DMS153 treated with DMSO at 0.1 percent for 48 hours (cell line): ENCODE data around the gene MBD3L4.
"Not testable (repeated sequence)": the region's sequence is repeated elsewhere in the genome, so short reads cannot be mapped to it uniquely, and the experiment has no call there.

Source experiments
- DNase-seq: peaks from one replicate; lab custom pipeline; 2025; ENCODE audit not compliant: unreplicated experiment; lab: John Stamatoyannopoulos, UW

Gene MBD3L4

DNA sequence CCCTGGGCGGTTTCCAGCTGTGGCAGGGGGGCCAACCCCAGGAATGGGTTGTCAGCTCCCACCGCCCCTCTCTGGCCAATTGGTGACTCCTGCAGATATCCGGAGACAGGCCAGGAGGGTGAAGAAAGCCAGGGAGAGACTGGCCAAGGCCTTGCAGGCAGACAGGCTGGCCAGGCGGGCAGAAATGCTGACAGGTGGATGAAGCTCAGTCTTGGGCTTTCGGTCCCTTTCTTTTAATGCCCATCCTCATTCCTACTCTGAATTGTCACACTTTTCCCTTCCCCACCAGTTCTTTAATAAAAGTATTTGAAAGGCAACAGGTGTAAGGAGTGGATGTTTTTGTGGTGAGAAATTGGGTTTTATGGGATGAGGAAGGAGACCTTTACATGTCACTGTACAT is 11.4 kb upstream of the MBD3L4 start:
- DNase-seq, result not testable (repeated sequence)

DNA sequence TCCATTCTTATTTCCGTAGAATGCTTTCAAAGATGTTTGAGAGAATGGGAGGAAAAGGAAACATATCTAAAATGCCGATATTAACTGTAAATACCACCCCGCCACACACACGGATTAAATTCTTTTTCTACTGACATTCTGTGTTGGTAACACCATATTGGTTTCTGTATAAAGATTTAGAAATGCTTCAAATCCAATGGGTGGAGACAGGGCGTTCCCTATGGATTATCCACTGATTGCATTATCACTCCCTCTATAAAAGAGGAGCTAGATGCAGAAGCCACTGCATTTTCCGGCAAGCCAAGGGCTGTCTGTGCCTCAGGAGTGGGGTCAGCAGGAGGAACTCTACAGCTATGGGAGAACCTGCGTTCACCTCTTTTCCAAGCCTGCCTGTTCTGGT is 9.0 kb upstream of the MBD3L4 start, which contains the start of gene MBD3L2:
MBD3L2 (plus strand) TSS at position 301 of the 400 bp plus-strand sequence; CDS start at position 354, 53 bp downstream.
- not testable (repeated sequence) for DNase-seq

DNA sequence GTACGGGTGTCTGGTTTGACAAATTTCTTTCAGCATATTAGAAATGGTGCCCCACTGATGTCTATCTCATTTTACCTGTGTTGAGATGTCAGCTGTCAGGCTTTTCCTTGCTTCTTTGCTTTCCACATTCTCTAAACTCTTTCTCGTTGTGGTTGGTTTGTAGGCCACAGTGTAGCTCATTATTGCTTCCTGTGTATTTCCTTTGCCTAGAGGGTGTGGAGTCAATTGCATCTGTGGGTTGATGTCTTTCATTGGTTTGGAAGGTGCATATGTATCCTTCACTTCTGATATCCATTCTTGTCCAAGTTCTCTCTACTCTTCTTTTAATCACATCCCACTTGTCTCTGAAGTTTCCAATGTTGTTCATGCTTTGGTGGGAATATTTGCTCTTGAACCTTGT is 1.6 kb upstream of the MBD3L4 start:
- DNase-seq, result not testable (repeated sequence)

DNA sequence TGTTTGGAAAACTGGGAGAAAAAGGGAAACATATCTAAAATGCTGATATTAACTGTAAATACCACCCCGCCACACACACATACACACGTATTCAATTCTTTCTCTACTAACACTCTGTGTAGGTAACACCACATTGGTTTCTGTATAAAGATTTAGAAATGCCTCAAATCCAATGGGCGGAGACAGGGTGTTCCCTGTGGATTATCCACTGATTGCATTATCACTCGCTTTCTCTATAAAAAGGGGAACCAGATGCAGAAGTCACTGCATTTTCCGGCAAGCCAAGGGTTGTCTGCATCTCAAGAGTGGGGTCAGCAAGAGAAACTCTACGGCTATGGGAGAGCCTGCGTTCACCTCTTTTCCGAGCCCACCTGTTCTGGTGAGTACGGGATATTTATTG is 9.7 kb downstream of the MBD3L4 start, which contains the start of gene MBD3L5:
MBD3L5 (plus strand) TSS at position 301 of the 400 bp plus-strand sequence; CDS start at position 335, 34 bp downstream.
- DNase-seq, result not testable (repeated sequence)

DNA sequence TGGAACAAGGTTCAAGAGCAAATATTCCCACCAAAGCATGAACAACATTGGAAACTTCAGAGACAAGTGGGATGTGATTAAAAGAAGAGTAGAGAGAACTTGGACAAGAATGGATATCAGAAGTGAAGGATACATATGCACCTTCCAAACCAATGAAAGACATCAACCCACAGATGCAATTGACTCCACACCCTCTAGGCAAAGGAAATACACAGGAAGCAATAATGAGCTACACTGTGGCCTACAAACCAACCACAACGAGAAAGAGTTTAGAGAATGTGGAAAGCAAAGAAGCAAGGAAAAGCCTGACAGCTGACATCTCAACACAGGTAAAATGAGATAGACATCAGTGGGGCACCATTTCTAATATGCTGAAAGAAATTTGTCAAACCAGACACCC is 11.2 kb downstream of the MBD3L4 start:
- not testable (repeated sequence) for DNase-seq

DNA sequence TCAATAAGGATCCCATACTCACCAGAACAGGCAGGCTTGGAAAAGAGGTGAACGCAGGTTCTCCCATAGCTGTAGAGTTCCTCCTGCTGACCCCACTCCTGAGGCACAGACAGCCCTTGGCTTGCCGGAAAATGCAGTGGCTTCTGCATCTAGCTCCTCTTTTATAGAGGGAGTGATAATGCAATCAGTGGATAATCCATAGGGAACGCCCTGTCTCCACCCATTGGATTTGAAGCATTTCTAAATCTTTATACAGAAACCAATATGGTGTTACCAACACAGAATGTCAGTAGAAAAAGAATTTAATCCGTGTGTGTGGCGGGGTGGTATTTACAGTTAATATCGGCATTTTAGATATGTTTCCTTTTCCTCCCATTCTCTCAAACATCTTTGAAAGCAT is 18.6 kb downstream of the MBD3L4 start, which contains the start of gene MBD3L2B:
MBD3L2B (minus strand) TSS at position 101 of the 400 bp plus-strand sequence; CDS start at position 67, 34 bp downstream.
- not testable (repeated sequence) for DNase-seq

DNA sequence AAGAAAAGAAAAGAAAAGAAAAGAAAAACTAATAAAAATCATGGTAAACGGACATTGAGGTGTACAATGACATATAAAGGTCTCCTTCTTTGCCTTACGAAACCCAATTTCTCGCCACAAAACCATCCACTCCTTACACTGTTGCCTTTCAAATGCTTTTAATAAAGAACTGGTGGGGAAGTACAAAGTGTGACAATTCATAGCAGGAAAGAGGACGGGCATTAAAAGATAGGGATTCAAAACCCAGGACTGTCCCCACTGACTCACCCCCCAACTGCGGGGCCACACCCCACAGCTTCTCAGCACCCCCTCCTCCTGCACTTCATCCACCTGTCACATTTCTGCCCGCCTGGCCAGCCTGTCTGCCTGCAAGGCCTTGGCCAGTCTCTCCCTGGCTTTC is 21.2 kb downstream of the MBD3L4 start:
- no peak for DNase-seq

DNA sequence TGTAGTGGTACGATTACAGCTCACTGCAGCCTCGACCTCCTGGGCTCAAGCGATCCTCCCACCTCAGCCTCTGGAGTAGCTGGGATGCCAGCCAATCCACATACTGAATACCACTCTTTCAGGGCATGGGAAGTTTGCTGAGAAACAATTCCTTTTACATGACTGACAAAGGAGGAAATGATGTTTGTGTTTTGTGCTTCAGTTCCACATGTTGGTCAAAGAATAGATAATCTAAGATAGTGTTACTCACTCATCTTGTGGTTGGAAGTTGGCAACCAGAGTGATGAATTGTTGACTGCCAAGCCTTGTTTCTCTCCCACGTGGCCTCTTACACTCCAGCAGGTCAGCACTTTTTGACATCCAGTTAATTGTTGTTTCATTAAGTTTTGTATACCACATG is 26.3 kb downstream of the MBD3L4 start:
- DNase-seq, result no peak

DNA sequence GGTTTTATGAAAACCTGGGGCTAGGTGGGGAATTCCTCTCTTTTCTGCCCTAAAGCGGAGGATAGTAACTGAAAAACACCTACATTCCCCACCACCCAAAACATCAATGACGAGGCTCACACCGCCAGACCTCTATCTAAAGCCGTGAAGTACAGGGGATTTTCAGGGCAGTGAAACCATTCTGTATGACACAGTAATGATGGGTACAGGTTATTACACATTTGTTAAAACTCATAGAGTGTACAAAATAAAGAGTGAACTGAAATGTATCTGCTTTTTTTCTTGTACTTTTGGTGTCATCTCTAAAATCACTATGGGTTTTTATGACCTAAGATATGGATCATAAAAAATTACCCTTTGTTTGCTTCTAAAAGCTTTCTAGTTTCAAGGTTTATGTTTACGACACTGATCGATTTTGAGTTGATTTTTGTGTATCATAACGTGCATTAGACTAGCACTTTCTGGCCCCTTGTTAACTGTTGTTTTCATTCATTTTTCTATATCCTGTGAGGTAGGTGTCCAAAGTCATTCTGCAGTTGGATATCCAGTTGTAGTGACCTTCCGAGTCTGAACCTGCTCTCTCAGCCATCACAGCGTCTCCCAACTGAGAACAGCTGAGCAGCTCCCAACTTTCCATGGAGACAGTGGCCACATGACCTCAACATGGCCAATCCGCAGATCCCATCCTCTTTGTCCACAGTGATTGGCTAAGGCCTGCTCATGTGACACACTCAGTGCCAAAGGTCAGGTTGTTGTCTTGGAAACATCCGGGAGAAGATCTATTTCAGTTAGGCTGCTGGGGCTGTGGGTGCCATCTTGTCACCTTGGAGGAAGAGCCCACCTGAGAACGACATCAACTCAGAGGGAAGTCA is 29.0 kb downstream of the MBD3L4 start:
- no peak for DNase-seq

DNA sequence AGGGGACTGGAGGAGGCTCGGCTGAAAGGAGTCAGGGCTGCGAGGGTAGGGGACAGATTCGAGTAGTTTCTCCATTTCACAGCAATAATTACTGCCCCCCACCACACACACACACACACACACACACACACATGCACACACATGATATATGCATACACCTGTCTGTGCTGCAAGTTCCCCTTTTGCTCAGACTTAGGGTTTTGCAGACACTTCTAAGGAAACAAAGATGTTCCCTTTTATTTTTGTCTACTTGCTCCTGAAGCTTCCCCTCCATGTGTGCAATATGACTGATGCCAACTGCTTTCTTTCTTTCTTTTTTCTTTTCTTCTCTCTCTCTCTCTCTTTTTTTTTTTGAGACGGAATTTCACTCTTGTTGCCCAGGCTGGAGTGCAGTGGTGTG is 32.1 kb downstream of the MBD3L4 start:
- DNase-seq, result no peak

DNA sequence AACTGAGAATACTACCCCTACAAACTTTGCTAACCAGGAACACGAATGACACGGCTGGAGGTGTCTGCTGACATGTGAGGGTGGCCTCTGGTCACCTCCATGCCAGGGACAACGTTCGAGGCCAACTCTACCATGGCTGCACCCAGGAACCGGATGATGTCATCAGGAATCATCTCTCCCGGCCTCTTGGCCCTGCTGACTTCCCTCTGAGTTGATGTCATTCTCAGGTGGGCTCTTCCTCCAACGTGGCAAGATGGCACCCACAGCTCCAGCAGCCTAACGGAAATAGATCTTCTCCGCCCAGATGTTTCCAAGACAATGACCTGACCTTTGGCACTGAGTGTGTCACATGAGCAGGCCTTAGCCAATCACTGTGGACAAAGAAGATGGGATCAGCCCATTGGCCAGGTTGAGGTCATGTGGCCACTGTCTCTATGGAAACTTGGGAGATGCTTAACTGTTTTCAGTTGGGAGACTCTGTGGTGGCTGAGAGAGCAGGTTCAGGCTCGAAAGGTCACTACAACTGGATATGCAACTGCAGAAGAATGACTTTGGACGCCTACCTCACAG is 33.8 kb downstream of the MBD3L4 start:
- no peak for DNase-seq

DNA sequence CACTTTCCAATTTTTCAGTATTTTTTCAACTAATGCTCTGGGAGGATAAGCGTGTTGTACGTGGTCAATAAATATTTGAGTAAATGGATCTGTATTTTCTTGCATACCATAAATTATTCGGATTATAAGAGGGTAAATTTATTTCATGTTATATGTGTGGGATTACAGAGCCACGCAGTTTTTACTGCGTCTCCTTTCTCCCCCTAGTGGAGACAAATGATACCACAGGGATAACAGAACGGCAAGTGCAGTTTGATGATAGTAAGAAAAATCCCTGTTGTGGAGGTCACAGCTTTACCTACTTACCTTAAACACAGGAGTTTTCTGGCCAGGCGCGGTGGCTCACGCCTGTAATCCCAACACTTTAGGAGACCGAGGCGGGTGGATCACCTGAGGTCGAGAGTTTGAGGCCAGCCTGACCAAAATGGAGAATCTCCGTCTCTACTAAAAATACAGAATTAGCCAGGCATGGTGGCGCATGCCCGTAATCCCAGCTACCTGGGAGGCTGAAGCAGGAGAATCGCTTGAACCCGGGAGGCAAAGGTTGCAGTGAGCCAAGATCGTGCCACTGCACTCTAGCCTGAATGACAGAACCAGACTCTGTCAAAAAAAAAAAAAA is 35.6 kb downstream of the MBD3L4 start:
- no peak for DNase-seq

DNA sequence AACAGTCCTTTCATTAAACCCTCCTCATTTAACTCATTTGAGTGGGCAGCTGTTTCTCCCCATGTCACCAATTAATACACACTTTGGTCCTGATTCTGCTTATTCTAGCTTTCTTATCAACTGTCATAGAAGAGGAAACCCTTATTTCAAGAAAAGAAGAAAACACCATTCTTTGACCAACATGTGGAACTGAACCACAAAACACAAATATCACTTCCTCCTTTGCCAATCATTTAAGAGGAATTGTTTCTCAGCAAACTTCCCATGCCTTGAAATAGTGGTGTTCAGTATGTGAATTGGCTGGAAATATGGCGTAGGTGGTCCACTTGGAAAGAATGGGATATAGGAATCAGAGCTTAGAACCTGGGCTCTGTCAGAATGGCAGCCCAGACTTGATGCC is 39.2 kb downstream of the MBD3L4 start:
- DNase-seq, result no peak

DNA sequence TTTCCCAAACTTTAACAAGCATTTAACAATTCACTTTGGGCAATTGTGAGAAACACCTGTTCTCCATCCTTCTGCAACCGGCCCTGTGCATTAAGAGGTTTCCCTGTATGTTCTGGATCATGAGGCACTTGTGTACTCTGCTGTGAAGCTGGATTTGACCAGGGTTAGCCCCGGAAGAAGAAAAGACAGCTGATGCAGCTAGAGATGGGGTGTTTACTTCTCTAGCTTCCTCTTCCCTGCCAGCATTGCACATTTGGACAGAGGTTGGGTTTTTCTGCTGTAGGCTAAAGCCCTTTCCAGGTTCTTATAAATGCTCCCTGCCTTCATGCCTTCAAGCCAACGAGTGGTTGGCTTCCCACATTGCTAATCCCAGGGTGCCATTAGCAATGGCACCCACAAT is 39.6 kb downstream of the MBD3L4 start:
- DNase-seq, result no peak

DNA sequence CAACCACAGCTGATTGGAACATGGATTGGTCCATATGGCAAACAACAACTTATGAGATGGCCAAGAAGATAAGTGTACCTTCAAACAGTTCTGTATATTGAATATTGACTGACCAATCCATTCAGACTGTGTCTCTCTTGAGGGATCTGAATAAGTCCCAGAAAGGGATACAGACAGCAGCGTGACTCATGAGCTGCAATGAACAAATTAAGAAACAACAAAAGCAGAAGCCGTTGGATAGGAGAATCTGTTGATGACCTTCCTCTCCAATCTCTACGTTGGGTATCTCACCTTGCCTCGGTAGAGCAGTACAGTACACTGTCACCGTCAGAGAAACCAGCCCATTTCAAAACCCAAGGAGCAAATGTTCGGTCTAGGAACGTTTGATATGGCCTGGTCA is 40.0 kb downstream of the MBD3L4 start:
- DNase-seq, result no peak

DNA sequence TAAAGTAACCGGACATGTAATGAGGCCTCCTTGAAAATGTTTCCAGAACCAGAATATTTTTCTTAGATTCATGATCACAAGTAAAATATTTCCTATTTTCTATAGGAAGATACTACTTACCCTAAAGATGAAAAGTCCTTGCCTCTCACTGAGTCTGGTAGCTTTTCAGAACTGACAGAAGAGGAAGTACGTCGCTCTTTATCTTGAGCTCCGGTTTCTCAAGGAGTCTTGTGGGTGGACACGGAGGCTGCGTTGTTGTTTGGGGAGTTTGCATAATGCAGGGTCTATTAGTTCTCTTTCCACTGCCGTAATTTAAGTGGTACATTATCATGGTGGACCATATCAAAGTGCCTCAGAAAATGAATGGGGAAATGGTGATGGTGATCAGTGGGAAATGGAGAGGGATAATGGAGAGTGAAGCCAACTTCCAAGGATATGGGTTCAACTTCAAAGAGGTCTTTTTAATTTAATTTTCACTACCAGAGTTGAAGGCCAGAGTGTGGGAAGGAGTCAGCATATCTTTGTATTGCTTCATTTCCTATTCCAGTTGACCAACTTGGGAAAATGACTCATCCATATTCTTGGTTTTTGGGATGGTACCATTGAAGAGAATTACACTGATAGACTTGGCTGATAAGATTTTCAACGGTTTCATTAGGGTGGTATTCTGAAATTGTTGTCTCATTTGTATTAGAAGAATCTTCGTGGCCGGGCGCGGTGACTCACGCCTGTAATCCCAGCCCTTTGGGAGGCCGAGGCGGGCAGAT is 42.1 kb downstream of the MBD3L4 start:
- DNase-seq, result no peak

DNA sequence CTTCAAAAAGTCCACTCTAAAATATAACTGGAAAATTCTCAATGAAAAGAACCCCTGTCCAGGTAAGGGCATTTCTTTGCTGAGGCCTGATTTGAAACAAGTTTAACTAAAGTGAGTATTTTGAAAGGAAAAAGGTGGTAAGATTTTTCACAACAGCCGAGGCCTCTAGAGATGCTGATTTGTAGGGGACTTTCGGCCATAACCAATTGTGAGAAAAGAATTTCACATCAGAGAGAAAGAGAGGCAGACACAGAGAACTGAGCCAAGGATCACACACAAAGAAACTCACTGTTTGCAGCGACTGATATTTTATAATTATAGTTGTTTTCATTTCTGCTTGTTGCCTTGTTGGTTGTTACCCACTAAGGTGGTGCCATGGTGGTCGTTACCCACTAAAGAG is 43.2 kb downstream of the MBD3L4 start:
- no peak for DNase-seq

DNA sequence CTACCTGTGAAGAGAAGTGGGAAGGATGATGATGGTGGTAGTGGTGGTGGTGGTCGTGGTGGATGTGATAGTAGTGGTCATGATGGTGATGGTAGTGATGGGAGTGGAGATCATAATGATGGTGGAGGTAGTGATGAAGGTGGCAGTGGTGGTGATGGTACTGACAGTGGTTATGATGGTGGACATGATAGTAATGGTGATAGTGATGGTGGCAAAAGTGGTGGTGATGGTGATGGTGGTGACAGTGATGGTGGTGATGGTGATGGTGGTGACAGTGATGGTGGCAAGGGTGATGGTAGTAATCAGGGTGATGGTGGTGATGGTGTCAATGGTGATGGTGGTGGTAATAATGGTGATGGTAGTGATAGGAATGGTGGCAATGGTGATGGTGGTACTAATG is 44.9 kb downstream of the MBD3L4 start:
- no peak for DNase-seq

DNA sequence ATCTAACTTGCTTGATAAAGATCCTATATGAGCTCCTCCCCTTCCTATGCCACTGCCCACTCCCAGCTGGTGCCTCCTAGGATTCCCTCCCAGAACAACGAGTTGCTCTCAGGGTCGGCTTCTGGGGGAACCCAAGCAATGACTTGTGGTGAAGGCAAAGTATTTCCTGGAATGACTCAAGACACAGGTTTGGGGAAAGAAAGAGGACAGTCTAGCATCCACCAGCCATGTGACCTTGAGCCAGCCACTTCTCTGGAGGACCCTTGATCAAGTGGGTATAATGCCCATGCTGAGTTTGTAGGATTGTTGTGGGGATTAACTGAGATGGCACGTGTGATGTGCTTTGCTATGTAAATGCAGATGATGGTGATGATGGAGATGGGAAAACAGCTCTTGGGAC is 51.7 kb downstream of the MBD3L4 start:
- no peak for DNase-seq

DNA sequence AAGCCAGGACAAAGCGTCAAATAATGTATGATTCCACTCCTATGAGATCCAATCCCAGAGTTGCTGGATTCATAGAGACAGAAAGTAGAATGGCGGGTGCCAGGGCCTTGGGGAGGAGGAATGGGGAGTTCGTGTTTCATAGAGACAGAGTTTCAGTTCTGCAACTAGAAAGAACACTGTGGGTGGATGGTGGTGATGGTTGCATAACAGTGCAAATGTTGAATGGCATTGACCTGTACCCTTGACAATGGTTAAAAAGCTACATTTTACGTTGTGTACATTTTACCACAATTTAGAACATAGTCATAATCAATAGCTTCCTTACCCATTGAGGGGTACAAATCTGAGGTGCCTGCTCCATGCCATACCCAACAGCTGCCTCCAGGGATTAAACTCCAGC is 52.1 kb downstream of the MBD3L4 start:
- no peak for DNase-seq
